Measurements from ENCODE around the gene GPR17.

The GPR17 gene

GRCh38 chr2:127630864-127631540 lies 15.0 kb upstream of the GPR17 start:
- DNase-seq (ENCODE audit: low read depth): no peak
- H3K4me3 ChIP-seq (ENCODE audit: low read depth, low read length): no peak overlapping the region
- no peak for TF ChIP-seq CTCF (IDR thresholded peaks at IDR 0.05; ENCODE audit: insufficient read depth, low read depth, low read length, missing control alignments)

- no peak for TF ChIP-seq CTCF (IDR thresholded peaks at IDR 0.05; ENCODE audit: insufficient read depth, low read depth, low read length, missing control alignments)
- DNase-seq (ENCODE audit: low read depth): no peak
- no peak overlapping the region for H3K4me3 ChIP-seq (ENCODE audit: low read depth, low read length)
These were observed 14.4 kb upstream of the GPR17 start for GRCh38 chr2:127631541-127631996.

GRCh38 chr2:127631997-127632581 lies 13.9 kb upstream of the GPR17 start:
- DNase-seq (ENCODE audit: low read depth): no peak
- no peak overlapping the region for H3K4me3 ChIP-seq (ENCODE audit: low read depth, low read length)
- TF ChIP-seq CTCF (IDR thresholded peaks at IDR 0.05; ENCODE audit: insufficient read depth, low read depth, low read length, missing control alignments): no peak

- no peak for TF ChIP-seq CTCF (IDR thresholded peaks at IDR 0.05; ENCODE audit: insufficient read depth, low read depth, low read length, missing control alignments)
- DNase-seq (ENCODE audit: low read depth): peak; percentile 14
- no peak overlapping the region for H3K4me3 ChIP-seq (ENCODE audit: low read depth, low read length)
These were observed 13.1 kb upstream of the GPR17 start for GRCh38 chr2:127632592-127633489.

GRCh38 chr2:127633556-127634065 lies 12.3 kb upstream of the GPR17 start:
- no peak overlapping the region for H3K4me3 ChIP-seq (ENCODE audit: low read depth, low read length)
- no peak for DNase-seq (ENCODE audit: low read depth)
- no peak for TF ChIP-seq CTCF (IDR thresholded peaks at IDR 0.05; ENCODE audit: insufficient read depth, low read depth, low read length, missing control alignments)

- no peak for TF ChIP-seq CTCF (IDR thresholded peaks at IDR 0.05; ENCODE audit: insufficient read depth, low read depth, low read length, missing control alignments)
- DNase-seq (ENCODE audit: low read depth): no peak
- no peak overlapping the region for H3K4me3 ChIP-seq (ENCODE audit: low read depth, low read length)
These were observed 11.8 kb upstream of the GPR17 start for GRCh38 chr2:127634066-127634617.

Measured in GM12865 (cell line).